ENCODE results near the gene ZNF280A. TPM values are rescaled to one million over a fixed set of nuclear protein-coding genes. Genes with fewer than 3 reads are reported as not detected.
"Not testable (repeated sequence)": the region's sequence is repeated elsewhere in the genome, so short reads cannot be mapped to it uniquely, and the experiment has no call there.

ZNF280A gene
- total RNA-seq, 4 donors from 2014 or later, result 0.21 to 0.59 TPM; not detected in 2

GRCh38 chr22:22480940-22481339 lies 39.1 kb downstream of the ZNF280A start:
- DNase-seq (ENCODE audit: low spot score in 2 of 2), result no peak
- 79 to 92% methylated on average over 2 of the region's 2 CpGs for WGBS, 2 donors
- no peaks in the 10 kb centered on the region for H3K4me1 ChIP-seq

DNA sequence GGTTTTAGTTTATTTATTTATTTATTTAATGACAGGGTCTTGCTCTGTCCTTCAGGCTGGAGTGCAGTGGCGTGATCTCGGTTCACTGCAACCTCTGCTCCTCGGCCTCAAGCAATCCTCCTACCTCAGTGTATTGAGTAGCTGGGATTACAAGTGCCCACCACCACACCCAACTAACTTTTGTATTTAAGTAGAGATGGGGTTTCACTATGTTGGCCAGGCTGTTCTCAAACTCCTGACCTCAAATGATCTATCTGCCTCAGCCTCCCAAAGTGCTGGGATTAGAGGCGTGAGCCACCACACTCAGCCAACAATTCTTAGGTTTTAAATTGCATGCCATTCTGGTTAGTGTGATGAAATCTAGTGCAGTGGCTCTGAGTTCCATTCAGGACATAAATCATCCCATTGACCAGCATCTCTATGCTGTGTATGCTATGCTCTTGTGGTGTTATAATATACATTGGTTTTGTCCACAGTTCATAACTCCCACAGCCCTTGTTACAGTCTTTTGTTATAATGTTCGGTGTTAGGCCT lies 40.0 kb downstream of the ZNF280A start:
- Histone ChIP-seq H3K27ac (no peak overlapping the region), H3K36me3 (no peaks in the 10 kb centered on the region), H3K4me1 (no peaks in the 10 kb centered on the region), H3K9me3 (no peaks in the 10 kb centered on the region), H3K4me3 (no peak overlapping the region), H3K27me3 (no peaks in the 10 kb centered on the region)
- no peak for DNase-seq (ENCODE audit: low spot score in 2 of 2)
- no peak for TF ChIP-seq EP300 (IDR thresholded peaks at IDR 0.05)
- TF ChIP-seq, protein P1, sequence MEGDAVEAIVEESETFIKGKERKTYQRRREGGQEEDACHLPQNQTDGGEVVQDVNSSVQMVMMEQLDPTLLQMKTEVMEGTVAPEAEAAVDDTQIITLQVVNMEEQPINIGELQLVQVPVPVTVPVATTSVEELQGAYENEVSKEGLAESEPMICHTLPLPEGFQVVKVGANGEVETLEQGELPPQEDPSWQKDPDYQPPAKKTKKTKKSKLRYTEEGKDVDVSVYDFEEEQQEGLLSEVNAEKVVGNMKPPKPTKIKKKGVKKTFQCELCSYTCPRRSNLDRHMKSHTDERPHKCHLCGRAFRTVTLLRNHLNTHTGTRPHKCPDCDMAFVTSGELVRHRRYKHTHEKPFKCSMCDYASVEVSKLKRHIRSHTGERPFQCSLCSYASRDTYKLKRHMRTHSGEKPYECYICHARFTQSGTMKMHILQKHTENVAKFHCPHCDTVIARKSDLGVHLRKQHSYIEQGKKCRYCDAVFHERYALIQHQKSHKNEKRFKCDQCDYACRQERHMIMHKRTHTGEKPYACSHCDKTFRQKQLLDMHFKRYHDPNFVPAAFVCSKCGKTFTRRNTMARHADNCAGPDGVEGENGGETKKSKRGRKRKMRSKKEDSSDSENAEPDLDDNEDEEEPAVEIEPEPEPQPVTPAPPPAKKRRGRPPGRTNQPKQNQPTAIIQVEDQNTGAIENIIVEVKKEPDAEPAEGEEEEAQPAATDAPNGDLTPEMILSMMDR (IDR thresholded peaks at IDR 0.05), result no peak
- no peak for TF ChIP-seq POLR2A (IDR thresholded peaks at IDR 0.05)
- WGBS, 2 donors, result 92% methylated on average over 5 of the region's 5 CpGs

More at GRCh38 chr22:22480940-22481339, 39.1 kb downstream of the ZNF280A start:
- TF ChIP-seq EP300 (IDR thresholded peaks at IDR 0.05) (no peak), POLR2A (IDR thresholded peaks at IDR 0.05) (no peak)
- TF ChIP-seq, protein P1 (IDR thresholded peaks at IDR 0.05), result no peak
- Histone ChIP-seq H3K36me3 (no peaks in the 10 kb centered on the region), H3K27me3 (no peaks in the 10 kb centered on the region), H3K4me3 (no peak overlapping the region), H3K9me3 (no peaks in the 10 kb centered on the region), H3K27ac (no peak overlapping the region)

- 97 to 99% methylated on average over 2 of the region's 2 CpGs for WGBS, 2 donors
- no peak for TF ChIP-seq POLR2A (IDR thresholded peaks at IDR 0.05)
- no peak for TF ChIP-seq EP300 (IDR thresholded peaks at IDR 0.05)
- TF ChIP-seq, protein P1 (IDR thresholded peaks at IDR 0.05), result no peak
- Histone ChIP-seq H3K9me3 (no peaks in the 10 kb centered on the region), H3K4me3 (no peak overlapping the region), H3K27ac (no peak overlapping the region), H3K36me3 (no peaks in the 10 kb centered on the region), H3K4me1 (no peaks in the 10 kb centered on the region), H3K27me3 (no peaks in the 10 kb centered on the region)
- no peak for DNase-seq (ENCODE audit: low spot score in 2 of 2)
Measured at GRCh38 chr22:22479116-22479515, 41.0 kb downstream of the ZNF280A start.

DNA sequence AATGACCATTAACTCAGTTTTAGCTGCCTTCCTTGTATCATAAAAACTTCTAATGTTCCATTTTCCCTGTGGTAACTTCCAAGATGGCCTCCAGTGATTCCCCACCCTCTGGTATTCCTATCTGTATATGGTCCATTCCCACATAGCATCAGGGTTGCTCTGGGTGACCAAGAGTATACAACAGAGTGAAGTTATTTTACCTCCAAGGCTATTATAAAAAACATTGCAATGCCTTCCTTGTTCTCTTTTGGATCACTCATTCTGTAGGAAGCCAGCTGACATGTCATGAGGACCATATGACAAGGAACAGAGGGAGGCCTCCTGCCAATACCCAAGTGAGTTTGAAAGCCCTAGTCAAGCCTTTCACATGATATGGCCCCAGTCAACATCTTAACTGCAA lies 41.6 kb downstream of the ZNF280A start:
- Histone ChIP-seq H3K27me3 (no peaks in the 10 kb centered on the region), H3K36me3 (no peaks in the 10 kb centered on the region), H3K4me3 (no peak overlapping the region), H3K4me1 (no peaks in the 10 kb centered on the region), H3K9me3 (no peaks in the 10 kb centered on the region), H3K27ac (no peak overlapping the region)
- no peak for DNase-seq (ENCODE audit: low spot score in 2 of 2)
- TF ChIP-seq, protein P1 (IDR thresholded peaks at IDR 0.05), result no peak
- no peak for TF ChIP-seq POLR2A (IDR thresholded peaks at IDR 0.05)
- no peak for TF ChIP-seq EP300 (IDR thresholded peaks at IDR 0.05)

DNA sequence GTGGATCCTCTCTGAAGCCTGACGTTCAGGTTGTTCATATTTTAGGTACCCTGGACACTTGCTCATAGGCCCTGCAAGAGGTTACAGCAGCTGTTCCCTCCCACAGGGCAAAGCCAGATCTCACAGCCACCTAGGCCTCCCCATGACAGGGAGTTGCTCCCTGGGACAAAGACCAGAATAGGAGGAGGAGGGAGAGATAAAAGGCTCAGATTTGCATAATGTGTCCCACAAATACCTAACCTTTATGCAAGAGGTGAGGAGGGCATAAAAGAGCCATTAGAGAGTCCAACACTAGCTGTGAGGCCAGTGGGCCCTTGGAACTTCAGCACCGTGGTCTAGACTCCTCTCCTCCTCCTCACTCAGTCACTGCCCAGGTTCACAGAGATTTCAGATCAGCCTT lies 45.3 kb downstream of the ZNF280A start:
- Histone ChIP-seq H3K27ac (no peak overlapping the region), H3K4me3 (no peak overlapping the region), H3K27me3 (no peaks in the 10 kb centered on the region), H3K9me3 (peaks cover 0 to 4% (median 0%) of the 10 kb centered on the region in 4 donors), H3K4me1 (no peaks in the 10 kb centered on the region), H3K36me3 (no peaks in the 10 kb centered on the region)
- 44 to 51% methylated on average over 2 of the region's 2 CpGs for WGBS, 2 donors
- no peak for DNase-seq (ENCODE audit: low spot score in 2 of 2)
- no peak for TF ChIP-seq EP300 (IDR thresholded peaks at IDR 0.05)
- TF ChIP-seq, protein P1 (IDR thresholded peaks at IDR 0.05), result no peak
- no peak for TF ChIP-seq POLR2A (IDR thresholded peaks at IDR 0.05)

DNA sequence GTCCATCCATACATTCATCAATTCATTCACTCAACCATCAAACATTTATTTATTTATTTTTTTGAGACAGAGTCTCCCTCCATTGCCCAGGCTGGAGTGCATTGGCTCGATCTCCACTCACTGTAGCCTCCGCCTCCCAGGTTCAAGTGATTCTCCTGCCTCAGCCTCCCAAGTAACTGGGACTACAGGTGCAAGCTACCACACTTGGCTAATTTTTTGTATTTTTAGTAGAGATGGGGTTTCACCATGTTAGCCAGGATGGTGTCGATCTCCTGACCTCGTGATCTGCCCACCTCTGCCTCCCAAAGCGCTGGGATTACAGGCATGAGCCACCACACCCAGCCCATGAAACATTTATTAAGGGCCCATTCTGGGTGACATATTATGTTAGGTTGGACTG lies 49.0 kb downstream of the ZNF280A start:
- WGBS, 2 donors, result 88% methylated on average over 5 of the region's 5 CpGs
- peaks cover 0 to 24% (median 0%) of the 10 kb centered on the region in 4 donors for H3K9me3 ChIP-seq
- not testable (repeated sequence) for H3K27ac ChIP-seq; H3K4me1 ChIP-seq; H3K36me3 ChIP-seq; DNase-seq (ENCODE audit: low spot score in 2 of 2); H3K27me3 ChIP-seq; H3K4me3 ChIP-seq
